ENCODE data around the gene DYRK2. TPM values are rescaled to one million over a fixed set of nuclear protein-coding genes. Genes with fewer than 3 reads are reported as not detected.

The DYRK2 gene
- total RNA-seq, 4 donors from 2014 or later, result 26.9 to 147 (median 96.6) TPM

- TF ChIP-seq POLR2A (IDR thresholded peaks at IDR 0.05), result no peak
- no peak for TF ChIP-seq POLR2AphosphoS5 (IDR thresholded peaks at IDR 0.05)
- TF ChIP-seq, protein P1, sequence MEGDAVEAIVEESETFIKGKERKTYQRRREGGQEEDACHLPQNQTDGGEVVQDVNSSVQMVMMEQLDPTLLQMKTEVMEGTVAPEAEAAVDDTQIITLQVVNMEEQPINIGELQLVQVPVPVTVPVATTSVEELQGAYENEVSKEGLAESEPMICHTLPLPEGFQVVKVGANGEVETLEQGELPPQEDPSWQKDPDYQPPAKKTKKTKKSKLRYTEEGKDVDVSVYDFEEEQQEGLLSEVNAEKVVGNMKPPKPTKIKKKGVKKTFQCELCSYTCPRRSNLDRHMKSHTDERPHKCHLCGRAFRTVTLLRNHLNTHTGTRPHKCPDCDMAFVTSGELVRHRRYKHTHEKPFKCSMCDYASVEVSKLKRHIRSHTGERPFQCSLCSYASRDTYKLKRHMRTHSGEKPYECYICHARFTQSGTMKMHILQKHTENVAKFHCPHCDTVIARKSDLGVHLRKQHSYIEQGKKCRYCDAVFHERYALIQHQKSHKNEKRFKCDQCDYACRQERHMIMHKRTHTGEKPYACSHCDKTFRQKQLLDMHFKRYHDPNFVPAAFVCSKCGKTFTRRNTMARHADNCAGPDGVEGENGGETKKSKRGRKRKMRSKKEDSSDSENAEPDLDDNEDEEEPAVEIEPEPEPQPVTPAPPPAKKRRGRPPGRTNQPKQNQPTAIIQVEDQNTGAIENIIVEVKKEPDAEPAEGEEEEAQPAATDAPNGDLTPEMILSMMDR (IDR thresholded peaks at IDR 0.05), result no peak
- no peak for TF ChIP-seq EP300 (IDR thresholded peaks at IDR 0.05; ENCODE audit: low read depth)
- H3K27me3 ChIP-seq, result no peaks in the 10 kb centered on the region
- H3K9me3 ChIP-seq, result no peaks in the 10 kb centered on the region
- DNase-seq, result no peak
- in situ Hi-C loops (cut with MboI; ENCODE audit: low pct_ligation_motif_present in 1 of 4, low pct_unique_long_range_greater_than_20kb in 1 of 4, low sequenced_read_pairs in 3 of 4) (no loop called here), intact Hi-C loops (cut with DNase I; ENCODE audit: low total_unique reads) (no loop called here)
- WGBS, 2 donors (ENCODE audit: low coverage in 1 of 2), result 79 to 82% methylated on average over 2 to 3 of the region's 3 CpGs
- H3K4me3 ChIP-seq, result no peak overlapping the region
- no peaks in the 10 kb centered on the region for H3K36me3 ChIP-seq
- H3K4me1 ChIP-seq, result no peaks in the 10 kb centered on the region
- H3K27ac ChIP-seq, result no peak overlapping the region
Measured at GRCh38 chr12:67617629-67618028, 30.9 kb upstream of the DYRK2 start.

DNA sequence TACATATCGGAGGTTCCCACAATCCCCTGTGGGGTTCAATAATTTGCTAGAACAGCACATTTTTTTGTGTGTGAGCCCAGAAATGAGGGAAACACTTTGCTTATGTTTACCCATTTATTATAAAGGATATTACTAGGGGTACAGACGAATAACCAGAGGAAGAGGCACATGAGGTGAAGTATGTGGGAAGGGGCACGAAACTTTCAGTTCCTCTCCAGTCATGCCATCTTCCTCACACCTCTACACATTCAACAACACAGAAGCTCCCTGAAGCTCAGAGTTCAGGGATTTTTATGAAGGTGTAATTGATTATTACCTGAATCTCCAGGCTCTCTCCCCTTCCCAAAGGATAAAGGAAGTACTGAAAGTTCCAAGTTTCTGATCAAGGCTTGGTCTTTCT, 30.2 kb upstream of the DYRK2 start:
- Histone ChIP-seq H3K9me3 (no peaks in the 10 kb centered on the region), H3K36me3 (no peaks in the 10 kb centered on the region), H3K27me3 (no peaks in the 10 kb centered on the region), H3K4me3 (no peak overlapping the region), H3K27ac (no peak overlapping the region), H3K4me1 (no peaks in the 10 kb centered on the region)
- intact Hi-C loops (cut with DNase I; ENCODE audit: low total_unique reads) (no loop called here), in situ Hi-C loops (cut with MboI; ENCODE audit: low pct_ligation_motif_present in 1 of 4, low pct_unique_long_range_greater_than_20kb in 1 of 4, low sequenced_read_pairs in 3 of 4) (no loop called here)
- TF ChIP-seq POLR2AphosphoS5 (IDR thresholded peaks at IDR 0.05) (no peak), POLR2A (IDR thresholded peaks at IDR 0.05) (no peak), EP300 (IDR thresholded peaks at IDR 0.05; ENCODE audit: low read depth) (no peak)
- TF ChIP-seq, protein P1 (IDR thresholded peaks at IDR 0.05), result no peak
- 83 to 100% methylated on average over 1 to 3 of the region's 3 CpGs for WGBS, 2 donors (ENCODE audit: low coverage in 1 of 2)
- DNase-seq, result no peak

DNA sequence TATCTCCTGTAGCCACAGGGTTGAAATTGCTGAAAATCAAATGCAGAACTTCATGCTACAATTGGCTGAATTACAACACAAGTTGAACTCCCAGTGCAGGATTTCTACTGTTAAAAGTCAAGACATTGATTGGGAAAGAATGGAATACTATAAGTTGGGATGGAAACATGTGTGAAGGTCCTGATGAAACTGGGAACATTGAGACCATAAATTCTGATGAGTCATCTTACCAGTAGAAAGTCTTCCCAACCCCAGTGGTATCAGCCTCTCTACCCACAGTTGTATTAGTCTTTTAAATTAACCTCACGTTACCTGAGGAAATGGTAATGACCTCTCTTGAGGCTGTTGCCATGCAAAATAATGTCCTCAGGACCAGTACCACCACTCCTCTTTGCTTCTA, 27.4 kb upstream of the DYRK2 start:
- in situ Hi-C loops (cut with MboI; ENCODE audit: low pct_ligation_motif_present in 1 of 4, low pct_unique_long_range_greater_than_20kb in 1 of 4, low sequenced_read_pairs in 3 of 4), result no loop called here
- no peak for DNase-seq
- Histone ChIP-seq H3K36me3 (no peaks in the 10 kb centered on the region), H3K4me1 (no peaks in the 10 kb centered on the region), H3K27ac (no peak overlapping the region), H3K27me3 (no peaks in the 10 kb centered on the region), H3K4me3 (no peak overlapping the region), H3K9me3 (no peaks in the 10 kb centered on the region)
- TF ChIP-seq POLR2AphosphoS5 (IDR thresholded peaks at IDR 0.05) (no peak), EP300 (IDR thresholded peaks at IDR 0.05; ENCODE audit: low read depth) (no peak), POLR2A (IDR thresholded peaks at IDR 0.05) (no peak)
- TF ChIP-seq, protein P1 (IDR thresholded peaks at IDR 0.05), result no peak
- WGBS, 2 donors (ENCODE audit: low coverage in 1 of 2), result 50 to 79% methylated on average over 1 of the region's 1 CpG
- intact Hi-C loops (cut with DNase I; ENCODE audit: low total_unique reads), result no loop called here

GRCh38 chr12:67621926-67622325, 26.6 kb upstream of the DYRK2 start:
- Histone ChIP-seq H3K9me3 (no peaks in the 10 kb centered on the region), H3K27ac (no peak overlapping the region), H3K27me3 (no peaks in the 10 kb centered on the region), H3K4me3 (no peak overlapping the region), H3K36me3 (no peaks in the 10 kb centered on the region), H3K4me1 (no peaks in the 10 kb centered on the region)
- in situ Hi-C loops (cut with MboI; ENCODE audit: low pct_ligation_motif_present in 1 of 4, low pct_unique_long_range_greater_than_20kb in 1 of 4, low sequenced_read_pairs in 3 of 4) (no loop called here), intact Hi-C loops (cut with DNase I; ENCODE audit: low total_unique reads) (no loop called here)
- 95 to 97% methylated on average over 4 of the region's 4 CpGs for WGBS, 2 donors (ENCODE audit: low coverage in 1 of 2)
- TF ChIP-seq POLR2AphosphoS5 (IDR thresholded peaks at IDR 0.05) (no peak), POLR2A (IDR thresholded peaks at IDR 0.05) (no peak), EP300 (IDR thresholded peaks at IDR 0.05; ENCODE audit: low read depth) (no peak)
- TF ChIP-seq, protein P1 (IDR thresholded peaks at IDR 0.05), result no peak
- DNase-seq, result no peak

All from transverse colon (tissue), 4 donors.